ENCODE results near the gene GPM6B.
"Not testable (repeated sequence)": the region's sequence is repeated elsewhere in the genome, so short reads cannot be mapped to it uniquely, and the experiment has no call there.

GPM6B gene

GRCh38 chrX:13763489-13763888 lies 53.4 kb downstream of the GPM6B start:
- no peak for DNase-seq

GRCh38 chrX:13761606-13762414 lies 55.1 kb downstream of the GPM6B start:
- no peak for DNase-seq

DNA sequence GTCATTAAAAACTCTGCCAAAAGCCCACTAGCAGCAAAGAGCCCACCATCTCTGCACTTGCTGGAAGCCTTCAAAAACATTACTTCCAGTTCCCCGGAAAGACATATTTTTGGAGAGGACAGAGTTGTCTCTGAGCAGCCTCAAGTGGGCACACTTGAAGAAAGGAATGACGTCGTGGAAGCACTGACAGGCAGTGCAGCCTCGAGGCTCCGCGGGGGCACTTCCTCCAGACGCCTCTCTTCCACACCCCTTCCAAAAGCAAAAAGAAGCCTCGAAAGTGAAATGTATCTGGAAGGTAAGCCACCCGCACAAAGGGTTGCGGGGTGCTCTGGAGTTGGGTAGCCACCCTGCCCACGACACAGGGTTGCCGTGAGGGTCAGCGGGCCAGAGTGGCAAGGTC lies 56.5 kb downstream of the GPM6B start:
- DNase-seq = no peak

- DNase-seq = no peak
These were observed 57.7 kb downstream of the GPM6B start for GRCh38 chrX:13759152-13759718.

- DNase-seq = no peak
These were observed 60.5 kb downstream of the GPM6B start for GRCh38 chrX:13756381-13756780.

GRCh38 chrX:13755254-13755653 lies 61.6 kb downstream of the GPM6B start:
- no peak for DNase-seq

GRCh38 chrX:13754765-13755164 lies 62.1 kb downstream of the GPM6B start:
- no peak for DNase-seq

GRCh38 chrX:13752646-13753045 lies 64.2 kb downstream of the GPM6B start:
- no peak for DNase-seq

- no peak for DNase-seq
These were observed 64.8 kb downstream of the GPM6B start for GRCh38 chrX:13752141-13752540.

GRCh38 chrX:13750812-13751211 lies 66.1 kb downstream of the GPM6B start:
- no peak for DNase-seq

GRCh38 chrX:13750204-13750603 lies 66.7 kb downstream of the GPM6B start:
- no peak for DNase-seq

DNA sequence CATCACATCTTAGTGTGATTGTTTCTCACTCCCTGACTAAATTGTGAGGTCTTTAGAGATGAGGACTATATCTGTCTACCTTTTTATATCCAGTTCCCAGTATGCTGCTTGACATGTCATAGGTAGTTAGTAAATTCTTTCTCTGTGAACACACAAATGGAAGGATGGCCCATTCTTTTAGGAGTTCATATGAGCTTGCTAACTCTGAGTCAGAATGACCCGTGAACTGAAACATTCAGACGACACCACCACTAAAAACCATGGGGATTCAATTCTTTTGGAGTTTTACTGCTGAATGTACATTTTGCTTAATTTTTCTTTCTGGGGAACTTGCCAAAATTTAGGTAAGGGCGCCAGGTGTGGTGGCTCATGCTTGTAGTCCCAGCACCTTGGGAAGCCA lies 68.4 kb downstream of the GPM6B start:
- DNase-seq = no peak

DNA sequence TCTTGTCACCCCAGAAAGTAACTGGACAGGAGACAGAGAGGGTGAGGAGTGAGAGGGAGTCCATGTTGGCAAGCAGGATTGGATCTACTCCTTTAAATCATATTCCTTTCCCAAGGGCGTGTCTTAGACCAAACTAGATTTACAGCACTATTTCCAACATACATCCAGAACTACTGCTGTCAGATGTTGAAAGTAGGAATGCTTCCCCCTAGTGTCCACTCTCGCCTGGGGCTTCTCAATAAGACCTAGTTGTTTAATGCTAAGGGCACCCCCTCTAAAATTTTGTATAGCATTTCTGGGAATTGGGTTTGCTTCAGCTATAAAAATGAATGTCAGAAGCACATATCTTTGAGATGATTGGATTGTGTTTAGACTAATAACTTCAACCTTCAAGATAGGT lies 69.1 kb downstream of the GPM6B start:
- no peak for DNase-seq

- peak in 1 of 2 donors; percentile 28 for DNase-seq
These were observed 74.3 kb downstream of the GPM6B start for GRCh38 chrX:13742397-13743176.

DNA sequence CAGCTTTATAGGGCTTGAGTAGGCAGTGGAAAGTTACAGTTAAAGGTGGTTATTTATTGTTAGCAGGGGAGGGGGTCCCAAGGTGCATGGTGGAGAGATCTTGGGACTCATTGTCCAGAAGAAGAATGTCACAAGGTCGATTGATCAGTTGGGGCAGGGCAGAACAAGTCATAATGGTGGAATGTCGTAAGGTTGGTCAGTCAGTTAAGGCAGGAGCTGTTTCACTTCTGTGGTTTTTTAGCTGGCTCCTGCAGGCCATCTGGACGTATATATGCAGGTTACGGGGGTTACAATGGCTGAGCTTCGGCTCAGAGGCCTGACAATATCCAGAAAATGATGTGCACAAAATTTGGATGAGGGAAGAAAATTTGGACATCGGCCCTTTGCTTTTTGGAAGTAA lies 75.2 kb downstream of the GPM6B start:
- no peak for DNase-seq

- DNase-seq = peak; percentile 78 to 85
These were observed 82.4 kb downstream of the GPM6B start, which contains the start of the genes OFD1 and TRAPPC2 for GRCh38 chrX:13734278-13735172. TSS of gene OFD1 (plus strand) at chrX:13734748. CDS start at chrX:13735072, 324 bp downstream. TSS of gene TRAPPC2 (minus strand) at chrX:13734620. CDS start at chrX:13719963, 14,657 bp downstream.

GRCh38 chrX:13733506-13733905 lies 83.4 kb downstream of the GPM6B start:
- DNase-seq = no peak

- DNase-seq = no peak
These were observed 84.4 kb downstream of the GPM6B start for GRCh38 chrX:13732246-13733067.

- not testable (repeated sequence) for DNase-seq
These were observed 86.4 kb downstream of the GPM6B start for GRCh38 chrX:13730523-13730922.

DNA sequence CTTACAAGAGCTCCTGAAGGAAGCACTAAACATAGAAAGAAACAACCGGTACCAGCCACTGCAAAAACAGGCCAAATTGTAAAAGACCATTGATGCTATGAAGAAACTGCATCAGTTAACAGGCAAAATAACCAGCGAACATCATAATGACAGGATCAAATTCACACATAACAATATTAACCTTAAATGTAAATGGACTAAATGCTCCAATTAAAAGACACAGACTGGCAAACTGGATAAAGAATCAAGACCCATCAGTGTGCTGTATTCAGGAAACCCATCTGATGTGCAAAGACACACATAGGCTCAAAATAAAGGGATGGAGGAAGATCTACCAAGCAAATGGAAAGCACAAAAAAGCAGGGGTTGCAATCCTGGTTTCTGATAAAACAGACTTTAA lies 90.3 kb downstream of the GPM6B start:
- DNase-seq = not testable (repeated sequence)

- DNase-seq = peak in 1 of 2 donors; percentile 5
These were observed 92.0 kb downstream of the GPM6B start for GRCh38 chrX:13724878-13725277.
